ENCODE measurements around the gene ACP2. TPM values are rescaled to one million over a fixed set of nuclear protein-coding genes. Genes with fewer than 3 reads are reported as not detected.

ACP2 gene
- total RNA-seq, 1 donor from 2014 or later, result 77.3 TPM

- peak; percentile 92 for DNase-seq (ENCODE audit: low spot score)
These were observed 20.6 kb upstream of the ACP2 start for GRCh38 chr11:47269002-47269828.

- DNase-seq (ENCODE audit: low spot score), result no peak
These were observed 19.9 kb upstream of the ACP2 start for GRCh38 chr11:47268448-47269001.

GRCh38 chr11:47267876-47268275, 19.3 kb upstream of the ACP2 start:
- DNase-seq (ENCODE audit: low spot score), result no peak

GRCh38 chr11:47264521-47264920, 15.9 kb upstream of the ACP2 start:
- no peak for DNase-seq (ENCODE audit: low spot score)

- no peak for DNase-seq (ENCODE audit: low spot score)
These were observed 15.5 kb upstream of the ACP2 start for GRCh38 chr11:47264119-47264518.

GRCh38 chr11:47261291-47261800, 12.7 kb upstream of the ACP2 start:
- DNase-seq (ENCODE audit: low spot score), result no peak

- no peak for DNase-seq (ENCODE audit: low spot score)
These were observed 11.8 kb upstream of the ACP2 start for GRCh38 chr11:47260366-47260765.

- DNase-seq (ENCODE audit: low spot score), result peak; percentile 32
These were observed 10.8 kb upstream of the ACP2 start for GRCh38 chr11:47259232-47259977.

GRCh38 chr11:47258317-47258902, 9.8 kb upstream of the ACP2 start:
- DNase-seq (ENCODE audit: low spot score), result no peak

GRCh38 chr11:47257517-47258316, 9.1 kb upstream of the ACP2 start, which contains the start of gene NR1H3:
NR1H3 (plus strand) TSS chr11:47257996; CDS start chr11:47259217, 1,221 bp downstream.
- peak; percentile 69 for DNase-seq (ENCODE audit: low spot score)

- DNase-seq (ENCODE audit: low spot score), result no peak
These were observed 8.5 kb upstream of the ACP2 start for GRCh38 chr11:47257177-47257516.

GRCh38 chr11:47256374-47256773, 7.8 kb upstream of the ACP2 start:
- no peak for DNase-seq (ENCODE audit: low spot score)

- peak; percentile 38 for DNase-seq (ENCODE audit: low spot score)
These were observed 5.8 kb upstream of the ACP2 start for GRCh38 chr11:47254386-47254785.

GRCh38 chr11:47253660-47254059, 5.0 kb upstream of the ACP2 start:
- DNase-seq (ENCODE audit: low spot score), result no peak

GRCh38 chr11:47251751-47252150, 3.1 kb upstream of the ACP2 start:
- no peak for DNase-seq (ENCODE audit: low spot score)

GRCh38 chr11:47249378-47249715, 733 bp upstream of the ACP2 start:
- no peak for DNase-seq (ENCODE audit: low spot score)

- DNase-seq (ENCODE audit: low spot score), result no peak
These were observed 330 bp downstream of the ACP2 start for GRCh38 chr11:47248304-47248663.

- no peak for DNase-seq (ENCODE audit: low spot score)
These were observed 1.1 kb downstream of the ACP2 start for GRCh38 chr11:47247502-47247901.

GRCh38 chr11:47245611-47246357, 2.8 kb downstream of the ACP2 start:
- no peak for DNase-seq (ENCODE audit: low spot score)
